ENCODE measurements around the gene PPCDC.

PPCDC gene

DNA sequence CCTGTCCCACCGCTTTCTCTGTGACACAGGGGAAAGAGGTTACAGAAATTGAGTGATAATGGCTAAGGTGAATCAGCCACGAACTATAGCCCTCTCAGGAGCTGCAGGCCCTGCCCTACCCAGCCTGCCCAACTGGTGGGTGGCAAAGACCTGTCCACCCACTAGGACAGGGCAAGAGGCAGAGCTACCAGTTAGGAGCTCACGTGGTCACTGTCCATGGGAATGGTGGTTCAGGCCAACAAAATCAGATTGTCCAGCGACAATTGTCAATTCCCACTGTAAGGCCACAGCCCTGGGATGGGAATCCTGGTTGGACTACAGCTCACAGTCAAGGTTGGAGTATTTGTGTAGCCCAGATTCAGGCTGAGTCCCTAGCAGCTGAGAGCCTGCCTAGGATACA lies 75.0 kb downstream of the PPCDC start:
- TF ChIP-seq, protein P1, sequence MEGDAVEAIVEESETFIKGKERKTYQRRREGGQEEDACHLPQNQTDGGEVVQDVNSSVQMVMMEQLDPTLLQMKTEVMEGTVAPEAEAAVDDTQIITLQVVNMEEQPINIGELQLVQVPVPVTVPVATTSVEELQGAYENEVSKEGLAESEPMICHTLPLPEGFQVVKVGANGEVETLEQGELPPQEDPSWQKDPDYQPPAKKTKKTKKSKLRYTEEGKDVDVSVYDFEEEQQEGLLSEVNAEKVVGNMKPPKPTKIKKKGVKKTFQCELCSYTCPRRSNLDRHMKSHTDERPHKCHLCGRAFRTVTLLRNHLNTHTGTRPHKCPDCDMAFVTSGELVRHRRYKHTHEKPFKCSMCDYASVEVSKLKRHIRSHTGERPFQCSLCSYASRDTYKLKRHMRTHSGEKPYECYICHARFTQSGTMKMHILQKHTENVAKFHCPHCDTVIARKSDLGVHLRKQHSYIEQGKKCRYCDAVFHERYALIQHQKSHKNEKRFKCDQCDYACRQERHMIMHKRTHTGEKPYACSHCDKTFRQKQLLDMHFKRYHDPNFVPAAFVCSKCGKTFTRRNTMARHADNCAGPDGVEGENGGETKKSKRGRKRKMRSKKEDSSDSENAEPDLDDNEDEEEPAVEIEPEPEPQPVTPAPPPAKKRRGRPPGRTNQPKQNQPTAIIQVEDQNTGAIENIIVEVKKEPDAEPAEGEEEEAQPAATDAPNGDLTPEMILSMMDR (IDR thresholded peaks at IDR 0.05; ENCODE audit: extremely low read depth, missing control alignments) = no peak
- no peak for DNase-seq (ENCODE audit: low spot score)

Data from GM20000 (cell line).